Suprapubic skin (tissue), 4 donors: ENCODE results near the gene CLTCL1. TPM values are rescaled to one million over a fixed set of nuclear protein-coding genes. Genes with fewer than 3 reads are reported as not detected.

Source experiments
- DNase-seq, 2 donors: peaks; one replicate each; pipeline ENCODE4 v3.0.0-alpha.2; 2019; ENCODE audit warnings: low spot score in 2 of 2
- H3K27ac ChIP-seq: fragments of 200-600 bp; sonication (generic); one replicate; pipeline ENCODE4 v1.5.1; 2019
- H3K27me3 ChIP-seq: fragments of 200-600 bp; sonication (generic); one replicate; pipeline ENCODE4 v1.5.1; 2019
- H3K36me3 ChIP-seq: fragments of 200-600 bp; sonication (generic); one replicate; pipeline ENCODE4 v1.5.1; 2019
- H3K4me1 ChIP-seq: fragments of 200-600 bp; sonication (generic); one replicate; pipeline ENCODE4 v1.5.1; 2019
- H3K4me3 ChIP-seq: fragments of 200-600 bp; sonication (generic); one replicate; pipeline ENCODE4 v1.5.1; 2019; ENCODE audit warnings: mild to moderate bottlenecking
- H3K9me3 ChIP-seq: fragments of 200-600 bp; sonication (generic); one replicate; pipeline ENCODE4 v1.5.1; 2019
- CTCF ChIP-seq, 2 donors: fragments of 200-600 bp in 1 of 2; fragments of 450-650 bp in 1 of 2; sonication (generic) in 1 of 2; IDR thresholded peaks; one replicate each; pipeline ENCODE4 v1.5.1; 2016 to 2019; ENCODE audit warnings: antibody characterized with exemption in 2 of 2, mild to moderate bottlenecking in 1 of 2, moderate library complexity in 1 of 2
- EP300 ChIP-seq: sonication (generic); formaldehyde crosslinking; IDR thresholded peaks from one replicate; pipeline ENCODE4 v1.6.1; 2017; ENCODE audit warnings: antibody characterized with exemption
- POLR2A ChIP-seq, 2 donors: fragments of 450-650 bp; IDR thresholded peaks; one replicate each; pipeline ENCODE4 v1.6.1; 2017; ENCODE audit warnings: antibody characterized with exemption in 2 of 2, mild to moderate bottlenecking in 2 of 2, moderate library complexity in 2 of 2
- POLR2AphosphoS5 ChIP-seq, 3 donors: sonication (generic); formaldehyde crosslinking; IDR thresholded peaks; one replicate each; pipeline ENCODE4 v1.6.1; 2017; ENCODE audit warnings: antibody characterized with exemption in 3 of 3
- WGBS: methylation state at CpG from one replicate; pipeline ENCODE4 v1.1.5; 2018; 5-methylcytosine and 5-hydroxymethylcytosine counted together
- total RNA-seq, 4 donors: library from RNA; depleted of rRNA; stranded (reverse); fragments of >200 nt; gene quantifications; one replicate each; pipeline ENCODE4 v1.1.0, GENCODE V29; 2016

The CLTCL1 gene
- total RNA-seq, 4 donors from 2014 or later: 5.6 to 12.5 (median 9.4) TPM

GRCh38 chr22:19169947-19170318, 121.6 kb downstream of the CLTCL1 start:
- Histone ChIP-seq H3K9me3 (no peaks in the 10 kb centered on the region), H3K36me3 (no peaks in the 10 kb centered on the region), H3K4me1 (peaks cover 47% of the 10 kb centered on the region), H3K27me3 (peaks cover 45% of the 10 kb centered on the region), H3K4me3 (peak overlapping the region; percentile 30), H3K27ac (no peak overlapping the region)
- TF ChIP-seq POLR2A (IDR thresholded peaks at IDR 0.05): no peak
- TF ChIP-seq EP300: no peak
- no peak for TF ChIP-seq CTCF (IDR thresholded peaks at IDR 0.05)
- no peak for TF ChIP-seq POLR2AphosphoS5 (IDR thresholded peaks at IDR 0.05)
- peak in 1 of 2 donors; percentile 66 for DNase-seq
- WGBS: no CpG with 5 or more reads among the region's 7 CpGs

GRCh38 chr22:19169002-19169946, 122.2 kb downstream of the CLTCL1 start:
- DNase-seq: peak in 1 of 2 donors; percentile 62
- H3K27me3 ChIP-seq: peaks cover 52% of the 10 kb centered on the region
- TF ChIP-seq POLR2AphosphoS5 (IDR thresholded peaks at IDR 0.05): no peak
- no peak for TF ChIP-seq EP300
- no peak for TF ChIP-seq CTCF (IDR thresholded peaks at IDR 0.05)
- no peak for TF ChIP-seq POLR2A (IDR thresholded peaks at IDR 0.05)
- no peaks in the 10 kb centered on the region for H3K36me3 ChIP-seq
- H3K4me1 ChIP-seq: peaks cover 40% of the 10 kb centered on the region
- no peak overlapping the region for H3K27ac ChIP-seq
- H3K9me3 ChIP-seq: no peaks in the 10 kb centered on the region
- 18% methylated on average over 10 of the region's 58 CpGs for WGBS
- H3K4me3 ChIP-seq: peak overlapping the region; percentile 30

- DNase-seq: no peak
- 74% methylated on average over 17 of the region's 17 CpGs for WGBS
- H3K27me3 ChIP-seq: peaks cover 52% of the 10 kb centered on the region
Measured at GRCh38 chr22:19168088-19168890, 123.2 kb downstream of the CLTCL1 start.

DNA sequence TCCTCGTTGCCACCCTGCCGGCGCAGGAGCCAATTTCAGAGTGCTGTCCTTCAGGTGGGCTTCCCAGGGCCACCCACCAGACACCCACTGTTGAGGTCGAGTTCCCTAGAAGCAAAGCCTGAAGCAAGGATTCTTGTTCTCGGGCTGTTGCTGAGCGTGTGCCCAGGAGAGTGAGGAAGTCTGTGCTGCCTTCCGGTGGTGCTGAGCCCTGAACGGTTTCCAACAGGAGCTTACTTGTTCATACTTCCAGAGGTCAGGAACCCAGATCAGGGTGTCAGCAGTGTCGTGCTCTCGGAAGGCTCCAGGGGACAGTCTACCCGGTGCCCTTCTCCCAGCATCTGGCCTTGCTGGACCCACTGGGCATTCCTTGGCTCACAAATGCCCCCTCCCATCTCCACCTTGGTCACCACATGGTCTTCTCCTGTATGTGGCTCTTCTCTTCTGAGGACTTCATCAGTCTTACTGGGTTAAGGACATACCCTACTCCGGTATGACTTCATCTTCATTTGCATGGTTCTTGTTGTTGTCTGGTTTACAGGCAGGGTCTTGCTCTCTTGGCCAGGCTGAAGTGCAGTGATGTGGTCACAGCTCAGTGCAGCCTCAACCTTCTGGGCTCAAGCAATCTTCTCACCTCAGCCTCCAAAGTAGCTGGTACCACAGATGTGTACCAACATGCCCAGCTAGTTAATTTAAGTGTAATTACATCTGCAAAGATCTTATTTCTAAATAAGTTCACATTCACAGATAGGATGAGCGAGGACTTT, 124.2 kb downstream of the CLTCL1 start:
- H3K36me3 ChIP-seq: no peaks in the 10 kb centered on the region
- peaks cover 20% of the 10 kb centered on the region for H3K4me1 ChIP-seq
- TF ChIP-seq POLR2AphosphoS5 (IDR thresholded peaks at IDR 0.05): no peak
- TF ChIP-seq CTCF (IDR thresholded peaks at IDR 0.05): no peak
- TF ChIP-seq POLR2A (IDR thresholded peaks at IDR 0.05): no peak
- TF ChIP-seq EP300: no peak
- no peaks in the 10 kb centered on the region for H3K9me3 ChIP-seq
- no peak overlapping the region for H3K4me3 ChIP-seq
- no peak overlapping the region for H3K27ac ChIP-seq
- peaks cover 52% of the 10 kb centered on the region for H3K27me3 ChIP-seq
- no peak for DNase-seq
- 62% methylated on average over 12 of the region's 13 CpGs for WGBS

More at GRCh38 chr22:19168088-19168890, 123.2 kb downstream of the CLTCL1 start:
- Histone ChIP-seq H3K9me3 (no peaks in the 10 kb centered on the region), H3K4me3 (no peak overlapping the region), H3K36me3 (no peaks in the 10 kb centered on the region), H3K4me1 (peaks cover 30% of the 10 kb centered on the region), H3K27ac (no peak overlapping the region)
- no peak for TF ChIP-seq EP300
- no peak for TF ChIP-seq POLR2A (IDR thresholded peaks at IDR 0.05)
- no peak for TF ChIP-seq CTCF (IDR thresholded peaks at IDR 0.05)
- TF ChIP-seq POLR2AphosphoS5 (IDR thresholded peaks at IDR 0.05): no peak
